K562 (cell line): Measurements from ENCODE around the gene KASH5. TPM values are rescaled to one million over a fixed set of nuclear protein-coding genes. Genes with fewer than 3 reads are reported as not detected.

Experiments
- ARID1B ChIP-seq: fragments of 450-650 bp; IDR thresholded peaks from 2 replicates; pipeline ENCODE4 v1.6.1; 2016; ENCODE audit warnings: antibody characterized with exemption, mild to moderate bottlenecking, inconsistent platforms
- ATF7 ChIP-seq: fragments of 450-650 bp; IDR thresholded peaks from 2 replicates; pipeline ENCODE4 v1.7.1; 2014; ENCODE audit warnings: mild to moderate bottlenecking, moderate library complexity
- CBFA2T2 ChIP-seq: fragments of 450-650 bp; conservative IDR thresholded peaks from 2 replicates; pipeline ENCODE4 v1.6.1; 2017; ENCODE audit warnings: mild to moderate bottlenecking
- E2F3 ChIP-seq: fragments of 250-450 bp; sonication (Bioruptor Pico); IDR thresholded peaks from 2 replicates; pipeline ENCODE4 v1.4.0; 2020; ENCODE audit warnings: mild to moderate bottlenecking
- ETV6 ChIP-seq, 3 experiments: fragments of 150-350 bp in 1 of 3; sonication (generic) in 1 of 3; formaldehyde crosslinking in 1 of 3; IDR thresholded peaks; 2 replicates each; pipeline versions ENCODE4 v1.6.1 to v1.8.0; 2014 to 2022; ENCODE audit warnings: borderline replicate concordance in 2 of 3, low read depth in 2 of 3, antibody characterized with exemption in 1 of 3, low read length in 1 of 3, mild to moderate bottlenecking in 1 of 3, missing genetic modification reagents in 1 of 3
- GTF2A2 ChIP-seq: IDR thresholded peaks from 2 replicates; pipeline ENCODE4 v1.6.1; 2016; ENCODE audit warnings: mild to moderate bottlenecking, missing genetic modification characterization, missing compliant biosample characterization
- HDAC8 ChIP-seq: fragments of 450-650 bp; IDR thresholded peaks from 2 replicates; pipeline ENCODE4 v1.6.1; 2016; ENCODE audit warnings: mild to moderate bottlenecking, missing genetic modification characterization, moderate library complexity, missing compliant biosample characterization
- KDM1A ChIP-seq, 2 experiments: fragments of 450-650 bp; IDR thresholded peaks; 2 replicates each; pipeline ENCODE4 v1.6.1; 2016; ENCODE audit warnings: mild to moderate bottlenecking in 2 of 2
- NR2C2 ChIP-seq, 2 experiments: fragments of 200-800 bp in 1 of 2; sonication (Bioruptor generic) in 1 of 2; sonication (generic) in 1 of 2; formaldehyde crosslinking in 1 of 2; IDR thresholded peaks; 2 replicates each; pipeline versions ENCODE4 v1.6.1 to v1.8.0; 2016 to 2022; ENCODE audit warnings: mild to moderate bottlenecking in 1 of 2, missing compliant biosample characterization in 1 of 2, missing genetic modification characterization in 1 of 2, missing genetic modification reagents in 1 of 2
- RB1 ChIP-seq: fragments of 450-650 bp; IDR thresholded peaks from 2 replicates; pipeline ENCODE4 v1.6.1; 2017; ENCODE audit warnings: low read depth, mild to moderate bottlenecking
- TAF15 ChIP-seq: fragments of 200-400 bp; formaldehyde crosslinking; IDR thresholded peaks from 2 replicates; pipeline ENCODE4 v1.6.1; 2017; ENCODE audit warnings: mild to moderate bottlenecking, low read depth, low read length, moderate library complexity
- TARDBP ChIP-seq: fragments of 450-650 bp; IDR thresholded peaks from 2 replicates; pipeline ENCODE4 v1.6.1; 2016
- TCFL5 ChIP-seq: fragments of 250-450 bp; sonication (Bioruptor Pico); conservative IDR thresholded peaks from 2 replicates; pipeline ENCODE4 v1.6.1; 2021; ENCODE audit warnings: mild to moderate bottlenecking, moderate library complexity, matching md5 sums
- TSC22D4 ChIP-seq: fragments of 450-650 bp; IDR thresholded peaks from 2 replicates; pipeline ENCODE4 v1.6.1; 2016; ENCODE audit warnings: missing genetic modification characterization, missing biosample characterization, control low read depth
- XRCC4 ChIP-seq: IDR thresholded peaks from one replicate; pipeline ENCODE4 v1.6.1; 2011; ENCODE audit not compliant: insufficient read depth, insufficient read length; ENCODE audit errors: extremely low read depth
- ZC3H11A ChIP-seq: IDR thresholded peaks from 2 replicates; pipeline ENCODE4 v1.6.1; 2012; ENCODE audit warnings: low read depth, low read length, improper control_type of control experiment
- ZNF253 ChIP-seq: fragments of 250-450 bp; sonication (Bioruptor Pico); conservative IDR thresholded peaks from 2 replicates; pipeline ENCODE4 v1.6.1; 2021; ENCODE audit warnings: mild to moderate bottlenecking
- ZNF274 ChIP-seq: IDR thresholded peaks from 2 replicates; pipeline ENCODE4 v1.6.1; 2011; ENCODE audit warnings: low read depth, mild to moderate bottlenecking, low read length, moderate library complexity, borderline replicate concordance
- ZNF431 ChIP-seq: sonication (generic); formaldehyde crosslinking; IDR thresholded peaks from 2 replicates; pipeline ENCODE4 v1.8.0; 2022; ENCODE audit warnings: mild to moderate bottlenecking, missing genetic modification reagents
- ZNF583 ChIP-seq: fragments of 250-450 bp; sonication (Bioruptor Pico); IDR thresholded peaks from 2 replicates; pipeline ENCODE4 v1.4.0; 2020
- ZNF699 ChIP-seq: fragments of 250-450 bp; sonication (Bioruptor Pico); IDR thresholded peaks from 2 replicates; pipeline ENCODE4 v1.8.0; 2021; ENCODE audit warnings: mild to moderate bottlenecking, moderate library complexity; ENCODE audit not compliant: insufficient replicate concordance
- ZNF717 ChIP-seq: fragments of 250-450 bp; sonication (Bioruptor Pico); IDR thresholded peaks from 2 replicates; pipeline ENCODE4 v1.5.0; 2021
- polyA plus RNA-seq, 8 experiments: library from polyadenylated mRNA; depleted of rRNA in 4 of 8; stranded (reverse) in 5 of 8; unstranded in 3 of 8; fragments of >200 nt; fragmentation: Nextera tagmentation in 2 of 8; fragmentation: Illumina TruSeq in 1 of 8; extraction: Ambion mirVana in 2 of 8; extraction: Trizol in 1 of 8; gene quantifications; 2 replicates each; pipeline versions ENCODE4 v1.2.1 to v1.2.3, GENCODE V29; 2011 to 2014; ENCODE audit warnings: inconsistent platforms in 1 of 8, missing spikeins in 1 of 8
- total RNA-seq, 7 experiments: library from RNA; depleted of rRNA in 6 of 7; stranded (reverse); fragments of >200 nt in 6 of 7; fragmentation: Illumina TruSeq in 2 of 7; extraction: Trizol in 2 of 7; gene quantifications; 2 replicates each; pipeline versions ENCODE4 v1.2.1 to v1.2.3, GENCODE V29; 2011 to 2021; ENCODE audit warnings: low replicate concordance in 1 of 7
- TF ChIP-seq, protein P1 (sequence below): fragments of 250-450 bp; sonication (Bioruptor Pico); IDR thresholded peaks from 2 replicates; pipeline ENCODE4 v1.4.0; 2020; ENCODE audit warnings: mild to moderate bottlenecking, moderate library complexity
- TF ChIP-seq, protein P2 (sequence below): conservative IDR thresholded peaks from 2 replicates; pipeline ENCODE4 v1.6.1; 2011; ENCODE audit warnings: low read depth, mild to moderate bottlenecking, low read length; ENCODE audit not compliant: control insufficient read depth
- TF ChIP-seq, protein P3 (sequence below): sonication (generic); formaldehyde crosslinking; IDR thresholded peaks from 2 replicates; pipeline ENCODE4 v1.8.1; 2022; ENCODE audit warnings: missing genetic modification reagents

KASH5 gene
- total and polyA plus RNA-seq, 9 of the 15 experiments (the other 6 are each of a cell fraction or from before 2014, with no cell fraction given): 0.07 to 0.84 (median 0.34) TPM; not detected in 1

DNA sequence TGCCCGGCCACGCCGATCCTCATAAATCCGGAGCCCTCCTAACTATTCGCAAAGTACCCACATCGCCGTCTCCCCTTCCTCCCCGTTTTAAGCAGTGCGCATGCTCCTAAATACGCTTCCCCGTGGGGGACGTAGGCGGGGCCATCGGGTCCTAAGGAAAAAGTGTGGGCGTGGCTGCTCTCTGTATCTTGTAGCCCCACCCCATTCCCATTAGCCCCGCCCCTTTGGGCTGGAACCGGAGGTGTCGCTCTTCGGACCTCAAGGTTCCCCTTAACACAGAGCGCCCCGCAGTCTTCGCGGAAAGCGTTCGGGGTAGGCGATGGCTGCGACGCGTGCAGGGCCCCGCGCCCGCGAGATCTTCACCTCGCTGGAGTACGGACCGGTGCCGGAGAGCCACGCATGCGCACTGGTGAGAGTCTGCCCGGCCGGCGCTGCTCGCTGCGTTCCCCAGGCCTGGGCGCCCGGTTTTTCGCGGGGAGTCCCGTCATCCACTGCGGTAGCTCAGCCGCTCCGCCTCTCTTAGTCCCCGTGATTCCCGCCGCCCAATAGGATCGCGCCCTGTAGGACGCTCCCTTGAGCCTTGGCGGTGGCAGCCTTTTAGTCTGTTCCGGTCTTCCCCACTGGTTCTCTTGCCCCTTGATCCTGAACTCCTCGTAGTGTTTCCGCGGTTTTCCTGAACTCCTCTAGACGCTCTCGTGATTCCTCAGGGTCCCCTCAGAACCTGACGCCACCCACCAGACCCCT, 65.1 kb downstream of the KASH5 start, which contains the start of gene ALDH16A1 (continued):
- TF ChIP-seq, protein P1, sequence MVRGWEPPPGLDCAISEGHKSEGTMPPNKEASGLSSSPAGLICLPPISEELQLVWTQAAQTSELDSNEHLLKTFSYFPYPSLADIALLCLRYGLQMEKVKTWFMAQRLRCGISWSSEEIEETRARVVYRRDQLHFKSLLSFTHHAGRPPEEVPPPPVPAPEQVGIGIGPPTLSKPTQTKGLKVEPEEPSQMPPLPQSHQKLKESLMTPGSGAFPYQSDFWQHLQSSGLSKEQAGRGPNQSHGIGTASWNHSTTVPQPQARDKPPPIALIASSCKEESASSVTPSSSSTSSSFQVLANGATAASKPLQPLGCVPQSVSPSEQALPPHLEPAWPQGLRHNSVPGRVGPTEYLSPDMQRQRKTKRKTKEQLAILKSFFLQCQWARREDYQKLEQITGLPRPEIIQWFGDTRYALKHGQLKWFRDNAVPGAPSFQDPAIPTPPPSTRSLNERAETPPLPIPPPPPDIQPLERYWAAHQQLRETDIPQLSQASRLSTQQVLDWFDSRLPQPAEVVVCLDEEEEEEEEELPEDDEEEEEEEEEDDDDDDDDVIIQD: no peak
- TF ChIP-seq KDM1A (IDR thresholded peaks at IDR 0.05) (no peak), ZNF699 (CRISPR knock-in tag) (no peak), E2F3 (peak; percentile 42; the same call in 1 of the 2 replicates), ZNF717 (CRISPR knock-in tag) (no peak), ZNF253 (CRISPR knock-in tag) (no peak), HDAC8 (tag) (no peak), ZNF583 (CRISPR knock-in tag) (no peak), NR2C2 (CRISPR knock-in tag; IDR thresholded peaks at IDR 0.05) (no peak), NR2C2 (tag; IDR thresholded peaks at IDR 0.05) (peak; percentile 78), ZNF431 (CRISPR knock-in tag) (no peak; the same call in 1 of the 2 replicates), TCFL5 (CRISPR knock-in tag) (no peak), TSC22D4 (tag) (no peak), ARID1B (no peak), ETV6 (IDR thresholded peaks at IDR 0.05; ENCODE audit: borderline replicate concordance in 1 of 2, low read depth in 2 of 2, low read length in 1 of 2) (no peak), ETV6 (CRISPR knock-in tag; IDR thresholded peaks at IDR 0.05; ENCODE audit: borderline replicate concordance) (no peak), GTF2A2 (tag) (no peak), TARDBP (0 out of 2 replicates have a peak, but pooled peaks have one; percentile 63), ZC3H11A (no peak), TAF15 (no peak), RB1 (peak; percentile 56; the same call in 1 of the 2 replicates), XRCC4 (no peak), ZNF274 (no peak), ATF7 (peak; percentile 81), CBFA2T2 (peak; percentile 31)
- TF ChIP-seq, protein P2, sequence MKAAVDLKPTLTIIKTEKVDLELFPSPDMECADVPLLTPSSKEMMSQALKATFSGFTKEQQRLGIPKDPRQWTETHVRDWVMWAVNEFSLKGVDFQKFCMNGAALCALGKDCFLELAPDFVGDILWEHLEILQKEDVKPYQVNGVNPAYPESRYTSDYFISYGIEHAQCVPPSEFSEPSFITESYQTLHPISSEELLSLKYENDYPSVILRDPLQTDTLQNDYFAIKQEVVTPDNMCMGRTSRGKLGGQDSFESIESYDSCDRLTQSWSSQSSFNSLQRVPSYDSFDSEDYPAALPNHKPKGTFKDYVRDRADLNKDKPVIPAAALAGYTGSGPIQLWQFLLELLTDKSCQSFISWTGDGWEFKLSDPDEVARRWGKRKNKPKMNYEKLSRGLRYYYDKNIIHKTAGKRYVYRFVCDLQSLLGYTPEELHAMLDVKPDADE: 0 out of 2 replicates have a peak, but pooled peaks have one; percentile 44
- TF ChIP-seq, protein P3, sequence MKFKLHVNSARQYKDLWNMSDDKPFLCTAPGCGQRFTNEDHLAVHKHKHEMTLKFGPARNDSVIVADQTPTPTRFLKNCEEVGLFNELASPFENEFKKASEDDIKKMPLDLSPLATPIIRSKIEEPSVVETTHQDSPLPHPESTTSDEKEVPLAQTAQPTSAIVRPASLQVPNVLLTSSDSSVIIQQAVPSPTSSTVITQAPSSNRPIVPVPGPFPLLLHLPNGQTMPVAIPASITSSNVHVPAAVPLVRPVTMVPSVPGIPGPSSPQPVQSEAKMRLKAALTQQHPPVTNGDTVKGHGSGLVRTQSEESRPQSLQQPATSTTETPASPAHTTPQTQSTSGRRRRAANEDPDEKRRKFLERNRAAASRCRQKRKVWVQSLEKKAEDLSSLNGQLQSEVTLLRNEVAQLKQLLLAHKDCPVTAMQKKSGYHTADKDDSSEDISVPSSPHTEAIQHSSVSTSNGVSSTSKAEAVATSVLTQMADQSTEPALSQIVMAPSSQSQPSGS (CRISPR knock-in tag): no peak
